Neuronal stem cell (in vitro differentiated cells): ENCODE results near the gene POLG.

ENCODE experiments used
- DNase-seq: peaks from one replicate; pipeline ENCODE4 v3.0.0-alpha.2; 2013; ENCODE audit warnings: low spot score
- H2AFZ ChIP-seq: one replicate; pipeline ENCODE4 v1.6.1; 2013; ENCODE audit warnings: mild to moderate bottlenecking, low read length, inconsistent platforms
- H2AK5ac ChIP-seq: 2 replicates; pipeline ENCODE4 v1.6.1; 2013; ENCODE audit warnings: low read depth, mild to moderate bottlenecking, inconsistent platforms, low read length, moderate library complexity, mixed read lengths
- H2BK120ac ChIP-seq: 2 replicates; pipeline ENCODE4 v1.6.1; 2013; ENCODE audit warnings: low read depth, mild to moderate bottlenecking, inconsistent platforms, low read length, moderate library complexity, mixed read lengths
- H2BK12ac ChIP-seq: one replicate; pipeline ENCODE4 v1.6.1; 2013; ENCODE audit warnings: low read length, inconsistent platforms
- H2BK15ac ChIP-seq: 2 replicates; pipeline ENCODE4 v1.6.1; 2013; ENCODE audit warnings: mild to moderate bottlenecking, low read length, inconsistent platforms, mixed read lengths
- H2BK5ac ChIP-seq: one replicate; pipeline ENCODE4 v1.6.1; 2013; ENCODE audit warnings: inconsistent platforms, mild to moderate bottlenecking, low read length, moderate library complexity
- H3K14ac ChIP-seq: one replicate; pipeline ENCODE4 v1.6.1; 2013; ENCODE audit warnings: low read length, inconsistent platforms
- H3K18ac ChIP-seq: 2 replicates; pipeline ENCODE4 v1.6.1; 2013; ENCODE audit warnings: low read length, inconsistent platforms
- H3K23ac ChIP-seq: 2 replicates; pipeline ENCODE4 v1.6.1; 2013; ENCODE audit warnings: low read depth, mild to moderate bottlenecking, mixed read lengths, low read length, inconsistent platforms; ENCODE audit not compliant: poor library complexity
- H3K27ac ChIP-seq: replicated peaks from 3 replicates; pipeline ENCODE4 v1.5.1; 2013; ENCODE audit warnings: low read length, inconsistent platforms
- H3K27me3 ChIP-seq, 3 experiments: 2 replicates each; pipeline ENCODE4 v1.6.1; 2013; ENCODE audit warnings: low read length in 3 of 3, mild to moderate bottlenecking in 2 of 3, inconsistent platforms in 1 of 3, low read depth in 1 of 3, mixed read lengths in 1 of 3, moderate library complexity in 1 of 3; ENCODE audit not compliant: control insufficient read depth in 3 of 3, insufficient read depth in 3 of 3
- H3K36me3 ChIP-seq, 2 donors: replicated peaks in 1 of 2; 2 replicates each; pipeline ENCODE4 v1.6.1; 2013; ENCODE audit warnings: low read length in 2 of 2; ENCODE audit not compliant: control insufficient read depth in 2 of 2, insufficient read depth in 2 of 2
- H3K4ac ChIP-seq: 2 replicates; pipeline ENCODE4 v1.6.1; 2013; ENCODE audit warnings: inconsistent platforms, mild to moderate bottlenecking, low read length, moderate library complexity
- H3K4me1 ChIP-seq, 2 donors: 1 replicate in 1 of 2; 2 replicates in 1 of 2; pipeline ENCODE4 v1.6.1; 2013; ENCODE audit warnings: low read length in 2 of 2, low read depth in 1 of 2; ENCODE audit not compliant: control insufficient read depth in 2 of 2, insufficient read depth in 1 of 2
- H3K4me2 ChIP-seq: one replicate; pipeline ENCODE4 v1.6.1; 2013; ENCODE audit warnings: mild to moderate bottlenecking, low read length, inconsistent platforms; ENCODE audit not compliant: insufficient read depth, poor library complexity, severe bottlenecking
- H3K4me3 ChIP-seq, 2 donors: 2 replicates each; pipeline ENCODE4 v1.5.1; 2013; ENCODE audit warnings: low read length in 2 of 2, mild to moderate bottlenecking in 2 of 2, inconsistent platforms in 1 of 2, moderate library complexity in 1 of 2
- H3K79me1 ChIP-seq: one replicate; pipeline ENCODE4 v1.6.1; 2013; ENCODE audit warnings: low read depth, mild to moderate bottlenecking, inconsistent platforms, low read length, moderate library complexity
- H3K9ac ChIP-seq: one replicate; pipeline ENCODE4 v1.6.1; 2013; ENCODE audit warnings: mild to moderate bottlenecking, low read depth, low read length, inconsistent platforms; ENCODE audit not compliant: poor library complexity
- H3K9me3 ChIP-seq, 2 donors: replicated peaks in 1 of 2; 2 replicates each; pipeline versions ENCODE3 to v1.6.1; 2013; ENCODE audit warnings: low read length in 2 of 2, mild to moderate bottlenecking in 2 of 2, inconsistent platforms in 1 of 2, low read depth in 1 of 2, mixed read lengths in 1 of 2, moderate library complexity in 1 of 2; ENCODE audit not compliant: control insufficient read depth in 2 of 2, insufficient read depth in 1 of 2
- H4K8ac ChIP-seq: one replicate; pipeline ENCODE4 v1.6.1; 2013; ENCODE audit warnings: low read depth, mild to moderate bottlenecking, inconsistent platforms, low read length, moderate library complexity
- H4K91ac ChIP-seq: one replicate; pipeline ENCODE4 v1.6.1; 2013; ENCODE audit warnings: low read length, low read depth, mild to moderate bottlenecking, inconsistent platforms; ENCODE audit not compliant: poor library complexity
- WGBS, 2 donors: extraction: QIAGEN DNeasy Blood & Tissue Kit; methylation state at CpG; one replicate each; pipeline ENCODE4 v1.1.7; 2013; ENCODE audit warnings: missing lambda C conversion rate in 2 of 2, mixed read lengths in 1 of 2; ENCODE audit not compliant: insufficient read length in 2 of 2, insufficient replicate concordance in 1 of 2; ENCODE audit errors: extremely low coverage in 2 of 2; 5-methylcytosine and 5-hydroxymethylcytosine counted together

The POLG gene

GRCh38 chr15:89378296-89379151 is 43.9 kb upstream of the POLG start:
- no peaks in the 10 kb centered on the region for H3K36me3 ChIP-seq
- peaks cover 36 to 99% (median 88%) of the 10 kb centered on the region in 3 experiments for H3K27me3 ChIP-seq
- no CpG with 5 or more reads among the region's 76 CpGs for WGBS, 2 donors
- H3K4me1 ChIP-seq = peaks cover 4 to 19% of the 10 kb centered on the region in 2 donors
- peak overlapping the region; percentile 53 for H2AK5ac ChIP-seq
- no peak overlapping the region for H3K14ac ChIP-seq
- H2BK15ac ChIP-seq = peak overlapping the region; percentile 77
- no peak for DNase-seq
- peak overlapping the region; percentile 27 for H4K91ac ChIP-seq
- no peak overlapping the region for H3K4ac ChIP-seq
- H4K8ac ChIP-seq = no peak overlapping the region
- peak overlapping the region; percentile 55 for H2AFZ ChIP-seq
- no peak overlapping the region for H3K23ac ChIP-seq
- no peak overlapping the region for H2BK12ac ChIP-seq
- H2BK120ac ChIP-seq = no peak overlapping the region
- peaks cover 2 to 9% of the 10 kb centered on the region in 2 donors for H3K9me3 ChIP-seq
- peak overlapping the region; percentile 35 for H3K9ac ChIP-seq
- H3K27ac ChIP-seq = no peak overlapping the region
- H3K4me2 ChIP-seq = peak overlapping the region; percentile 44
- H2BK5ac ChIP-seq = no peak overlapping the region
- no peaks in the 10 kb centered on the region for H3K79me1 ChIP-seq
- peak overlapping the region in 1 of 2 donors; percentile 56 for H3K4me3 ChIP-seq
- H3K18ac ChIP-seq = peak overlapping the region; percentile 90

GRCh38 chr15:89377842-89378295 is 43.2 kb upstream of the POLG start:
- WGBS, 2 donors = no CpG with 5 or more reads among the region's 30 CpGs
- Histone ChIP-seq H3K36me3 (no peaks in the 10 kb centered on the region), H3K18ac (peak overlapping the region; percentile 81), H3K4me1 (peaks cover 4 to 19% of the 10 kb centered on the region in 2 donors), H2BK5ac (no peak overlapping the region), H2BK12ac (no peak overlapping the region), H3K27me3 (peaks cover 39 to 99% (median 90%) of the 10 kb centered on the region in 3 experiments), H3K4ac (no peak overlapping the region), H3K9ac (peak overlapping the region; percentile 35), H3K4me2 (peak overlapping the region; percentile 44), H3K27ac (no peak overlapping the region), H2BK15ac (peak overlapping the region; percentile 23), H2AFZ (no peak overlapping the region), H3K14ac (no peak overlapping the region), H3K4me3 (no peak overlapping the region), H2BK120ac (no peak overlapping the region), H2AK5ac (peak overlapping the region; percentile 53), H4K91ac (peak overlapping the region; percentile 27), H3K23ac (no peak overlapping the region), H4K8ac (no peak overlapping the region), H3K9me3 (peaks cover 2 to 9% of the 10 kb centered on the region in 2 donors), H3K79me1 (no peaks in the 10 kb centered on the region)
- no peak for DNase-seq

GRCh38 chr15:89377024-89377841 is 42.6 kb upstream of the POLG start:
- Histone ChIP-seq H3K4ac (no peak overlapping the region), H3K79me1 (no peaks in the 10 kb centered on the region), H3K4me2 (no peak overlapping the region), H3K4me1 (peaks cover under 1 to 19% of the 10 kb centered on the region in 2 donors), H3K36me3 (no peaks in the 10 kb centered on the region), H2AFZ (no peak overlapping the region), H3K4me3 (no peak overlapping the region), H4K91ac (no peak overlapping the region), H3K18ac (no peak overlapping the region), H2BK15ac (no peak overlapping the region), H3K27ac (no peak overlapping the region), H2BK5ac (no peak overlapping the region), H3K23ac (no peak overlapping the region), H2BK120ac (no peak overlapping the region), H3K14ac (no peak overlapping the region), H3K27me3 (peaks cover 43 to 99% (median 94%) of the 10 kb centered on the region in 3 experiments), H4K8ac (no peak overlapping the region), H3K9me3 (peaks cover 2 to 9% of the 10 kb centered on the region in 2 donors), H3K9ac (no peak overlapping the region), H2AK5ac (peak overlapping the region; percentile 53), H2BK12ac (no peak overlapping the region)
- no CpG with 5 or more reads among the region's 31 CpGs for WGBS, 2 donors
- no peak for DNase-seq
